Loucy (cell line): Measurements from ENCODE around the gene TMC5.

Source experiments
- CTCF ChIP-seq: fragments of 200-600 bp; sonication (generic); conservative IDR thresholded peaks from 2 replicates; pipeline ENCODE4 v1.5.1; 2014; ENCODE audit warnings: mild to moderate bottlenecking, antibody characterized with exemption, low read length
- EZH2phosphoT487 ChIP-seq: fragments of 200-600 bp; IDR thresholded peaks from 2 replicates; pipeline ENCODE4 v1.6.1; 2018; ENCODE audit warnings: antibody characterized with exemption, mild to moderate bottlenecking, moderate library complexity, borderline replicate concordance

GRCh38 chr16:19386525-19386924, 31.2 kb upstream of the TMC5 start:
- no peak for TF ChIP-seq CTCF
- no peak for TF ChIP-seq EZH2phosphoT487
